Osteocyte (in vitro differentiated cells): ENCODE results near the gene POGLUT3. TPM values are rescaled to one million over a fixed set of nuclear protein-coding genes. Genes with fewer than 3 reads are reported as not detected.

ENCODE experiments used
- total RNA-seq: library from RNA; stranded (reverse); gene quantifications from 2 replicates; pipeline ENCODE4 v1.2.1, GENCODE V29; 2021

POGLUT3 gene
- total RNA-seq, 1 donor from 2014 or later, result 50.7 TPM

Other genes starting within 250 kb of the POGLUT3 start
- 0.35 and 0.91 TPM in 2 replicates for gene C11orf65, start 30.9 kb downstream of the POGLUT3 start, total RNA-seq
- 0.59 and 1.5 TPM in 2 replicates for gene EXPH5, start 95.4 kb upstream of the POGLUT3 start, total RNA-seq
- 34.6 and 34.9 TPM in 2 replicates for gene DDX10, start 166.7 kb upstream of the POGLUT3 start, total RNA-seq